Ovary (tissue), 3 donors: ENCODE measurements around the gene PALLD.

Source experiments
- EP300 ChIP-seq: sonication (generic); formaldehyde crosslinking; IDR thresholded peaks from one replicate; pipeline ENCODE4 v1.6.1; 2017; ENCODE audit warnings: antibody characterized with exemption
- POLR2A ChIP-seq: fragments of 450-650 bp; IDR thresholded peaks from one replicate; pipeline ENCODE4 v1.6.1; 2017; ENCODE audit warnings: antibody characterized with exemption, mild to moderate bottlenecking, moderate library complexity
- TF ChIP-seq, protein P1 (sequence below), 3 donors: fragments of 450-650 bp in 2 of 3; fragments of 200-600 bp in 1 of 3; IDR thresholded peaks; one replicate each; pipeline versions ENCODE4 v1.5.1 to v1.8.0; 2016 to 2022; ENCODE audit warnings: antibody characterized with exemption in 3 of 3, mild to moderate bottlenecking in 1 of 3
- donor health status: DM: no; HTN: no; CAD: no.

DNA sequence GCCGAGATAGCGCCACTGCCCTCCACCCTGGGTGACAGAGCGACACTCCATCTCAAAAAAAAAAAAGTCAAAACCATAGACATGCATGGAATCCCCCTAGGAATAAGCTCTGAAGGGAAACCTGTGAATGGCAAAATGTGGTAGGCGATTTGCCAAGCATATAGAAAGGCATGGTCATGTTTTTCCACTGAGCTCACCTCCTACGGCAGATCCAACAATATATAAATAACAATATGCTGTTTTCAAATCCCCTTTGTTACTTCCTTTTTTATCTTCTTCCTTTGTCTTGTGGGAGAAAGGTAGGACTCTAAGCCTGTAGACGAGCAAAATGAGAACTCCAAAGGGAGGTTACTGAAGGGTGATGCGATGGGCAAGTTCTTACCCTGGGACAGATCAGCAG is 219.0 kb downstream of the PALLD start:
- TF ChIP-seq, protein P1, sequence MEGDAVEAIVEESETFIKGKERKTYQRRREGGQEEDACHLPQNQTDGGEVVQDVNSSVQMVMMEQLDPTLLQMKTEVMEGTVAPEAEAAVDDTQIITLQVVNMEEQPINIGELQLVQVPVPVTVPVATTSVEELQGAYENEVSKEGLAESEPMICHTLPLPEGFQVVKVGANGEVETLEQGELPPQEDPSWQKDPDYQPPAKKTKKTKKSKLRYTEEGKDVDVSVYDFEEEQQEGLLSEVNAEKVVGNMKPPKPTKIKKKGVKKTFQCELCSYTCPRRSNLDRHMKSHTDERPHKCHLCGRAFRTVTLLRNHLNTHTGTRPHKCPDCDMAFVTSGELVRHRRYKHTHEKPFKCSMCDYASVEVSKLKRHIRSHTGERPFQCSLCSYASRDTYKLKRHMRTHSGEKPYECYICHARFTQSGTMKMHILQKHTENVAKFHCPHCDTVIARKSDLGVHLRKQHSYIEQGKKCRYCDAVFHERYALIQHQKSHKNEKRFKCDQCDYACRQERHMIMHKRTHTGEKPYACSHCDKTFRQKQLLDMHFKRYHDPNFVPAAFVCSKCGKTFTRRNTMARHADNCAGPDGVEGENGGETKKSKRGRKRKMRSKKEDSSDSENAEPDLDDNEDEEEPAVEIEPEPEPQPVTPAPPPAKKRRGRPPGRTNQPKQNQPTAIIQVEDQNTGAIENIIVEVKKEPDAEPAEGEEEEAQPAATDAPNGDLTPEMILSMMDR (IDR thresholded peaks at IDR 0.05), result no peak
- no peak for TF ChIP-seq POLR2A
- no peak for TF ChIP-seq EP300
